ENCODE data around the gene PDCD1.
"Not testable (repeated sequence)": the region's sequence is repeated elsewhere in the genome, so short reads cannot be mapped to it uniquely, and the experiment has no call there.

Gene PDCD1

GRCh38 chr2:241858206-241859016 lies at the start of gene PDCD1:
PDCD1 (minus strand) TSS chr2:241858894; CDS start chr2:241858838, 56 bp downstream.
- DNase-seq (ENCODE audit: low spot score), result no peak

- DNase-seq (ENCODE audit: low spot score), result not testable (repeated sequence)
Observed at GRCh38 chr2:241907831-241908230, 49.1 kb upstream of the PDCD1 start.

DNA sequence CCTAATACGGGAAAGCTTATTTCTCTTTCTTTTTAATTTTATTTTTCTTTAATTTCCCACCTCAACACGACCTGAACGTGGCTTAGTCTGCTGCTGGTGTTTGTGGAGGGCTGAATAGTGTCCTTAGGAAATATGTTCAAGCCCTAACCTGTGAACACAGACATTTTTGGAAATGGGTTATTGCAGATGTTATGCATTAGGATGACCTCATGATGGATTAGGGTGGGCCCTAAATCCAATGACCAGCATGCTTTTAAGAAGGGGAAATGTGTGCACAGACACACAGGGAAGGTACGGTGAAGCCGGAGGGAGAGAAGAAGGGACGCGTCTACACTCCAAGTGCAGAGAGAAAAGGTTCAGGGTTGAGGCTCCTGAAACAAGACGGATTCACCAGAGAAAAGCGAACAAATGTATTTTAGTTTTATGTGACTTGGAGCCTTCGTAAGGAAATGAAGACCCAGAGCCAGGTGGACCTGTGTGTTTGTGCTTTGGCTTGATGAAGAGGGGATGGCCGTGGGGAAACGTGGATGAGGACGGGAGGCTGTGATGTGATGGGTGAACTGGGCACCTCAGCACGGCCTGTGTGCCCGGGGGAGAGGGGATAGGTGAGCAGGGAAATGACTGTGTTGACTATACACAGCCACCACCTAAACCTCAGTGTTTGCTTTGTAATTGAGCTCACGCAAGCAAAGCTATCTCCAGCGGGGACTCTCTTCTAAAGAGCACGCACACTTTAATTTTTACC lies 48.3 kb upstream of the PDCD1 start:
- DNase-seq (ENCODE audit: low spot score), result no peak

GRCh38 chr2:241906378-241906770 lies 47.7 kb upstream of the PDCD1 start:
- not testable (repeated sequence) for DNase-seq (ENCODE audit: low spot score)

DNA sequence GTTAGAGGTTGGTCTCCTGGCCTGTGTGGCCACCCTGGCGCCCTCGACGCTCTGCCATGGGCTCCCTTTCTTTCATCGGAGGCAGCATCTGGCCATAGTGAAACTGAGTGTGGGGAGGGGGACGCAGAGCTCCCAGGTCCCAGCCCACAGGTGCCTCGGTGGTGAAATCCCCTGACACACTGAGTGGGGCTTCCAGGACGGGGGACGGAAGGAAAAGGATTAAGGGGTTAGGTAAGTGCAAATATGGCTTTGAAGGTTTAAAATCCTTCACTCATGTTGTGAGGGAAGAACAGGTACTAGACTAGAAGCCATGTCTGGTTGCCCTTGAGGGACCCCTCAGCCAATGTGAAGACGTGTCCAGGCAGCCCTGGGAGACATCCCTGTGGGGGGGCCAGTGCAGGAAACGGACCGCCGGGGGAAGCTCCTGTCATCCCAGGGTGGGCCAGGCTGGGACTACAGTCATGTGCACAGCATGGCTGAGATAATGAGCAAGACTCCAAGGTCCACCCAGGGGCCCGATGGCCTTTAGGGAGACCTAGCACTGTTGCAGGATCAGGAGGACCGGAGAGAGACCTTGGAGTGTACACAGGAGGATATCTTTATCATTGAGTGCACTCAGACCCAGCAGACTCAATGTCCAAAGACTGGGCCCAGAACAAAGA lies 47.2 kb upstream of the PDCD1 start:
- no peak for DNase-seq (ENCODE audit: low spot score)

- no peak for DNase-seq (ENCODE audit: low spot score)
Observed at GRCh38 chr2:241904791-241905710, 46.4 kb upstream of the PDCD1 start.

DNA sequence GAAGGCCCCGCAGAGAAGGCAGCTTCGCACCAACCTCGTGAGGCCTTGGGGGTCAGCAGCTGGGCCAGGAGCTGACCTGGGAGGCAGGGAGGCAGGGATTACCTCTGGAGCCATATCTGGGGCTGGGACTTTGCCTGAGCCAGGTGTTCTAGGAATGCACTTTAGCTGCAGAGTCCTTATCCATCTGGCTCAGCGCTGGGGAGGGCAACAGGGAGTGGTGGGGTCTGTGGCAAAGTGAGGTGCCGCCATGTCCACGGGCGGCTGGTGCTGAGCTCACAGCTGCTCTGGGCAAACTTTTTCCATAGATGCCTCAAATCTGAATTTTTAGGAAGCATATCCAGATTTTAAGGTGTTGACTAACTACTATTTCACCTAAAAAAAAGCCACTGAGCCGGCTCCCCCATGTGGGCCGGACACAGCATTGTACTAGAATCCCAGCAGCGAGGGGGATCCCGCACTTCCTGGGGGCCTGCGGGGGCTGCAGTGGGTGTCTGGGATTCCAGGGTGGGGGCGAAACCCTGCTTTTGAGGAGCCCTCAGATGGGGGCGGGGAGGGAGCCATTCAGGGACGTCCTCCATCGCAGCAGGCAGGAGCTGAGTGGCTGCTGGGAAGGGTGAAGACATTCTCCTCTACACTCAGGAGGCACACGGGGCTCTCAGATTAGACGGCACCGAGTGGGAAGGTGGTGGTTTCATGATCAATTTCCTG lies 45.5 kb upstream of the PDCD1 start:
- no peak for DNase-seq (ENCODE audit: low spot score)

GRCh38 chr2:241903121-241904010 lies 44.7 kb upstream of the PDCD1 start:
- DNase-seq (ENCODE audit: low spot score), result no peak

- no peak for DNase-seq (ENCODE audit: low spot score)
Observed at GRCh38 chr2:241902357-241902991, 43.8 kb upstream of the PDCD1 start.

GRCh38 chr2:241901500-241902351 lies 43.0 kb upstream of the PDCD1 start:
- no peak for DNase-seq (ENCODE audit: low spot score)

DNA sequence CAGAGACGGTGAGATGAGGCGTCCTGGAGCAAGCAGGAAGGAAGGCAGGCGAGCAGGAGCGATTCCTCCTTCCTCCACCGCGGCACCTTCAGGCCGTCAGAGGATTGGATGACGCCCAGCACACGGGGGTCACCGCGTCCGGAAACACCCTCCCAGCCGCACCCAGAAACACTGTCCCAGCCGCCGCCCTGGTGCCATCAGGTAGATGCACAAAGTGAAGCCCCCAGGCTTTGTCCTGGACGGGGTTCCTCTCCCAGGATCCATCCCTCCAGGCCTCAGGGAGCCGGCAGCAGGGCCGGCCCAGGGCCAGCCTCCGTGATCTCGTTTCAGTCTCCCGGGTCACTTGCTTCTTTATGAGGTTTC lies 42.3 kb upstream of the PDCD1 start:
- no peak for DNase-seq (ENCODE audit: low spot score)

- DNase-seq (ENCODE audit: low spot score), result no peak
Observed at GRCh38 chr2:241900251-241901017, 41.7 kb upstream of the PDCD1 start.

GRCh38 chr2:241898463-241899270 lies 40.0 kb upstream of the PDCD1 start:
- DNase-seq (ENCODE audit: low spot score), result no peak

DNA sequence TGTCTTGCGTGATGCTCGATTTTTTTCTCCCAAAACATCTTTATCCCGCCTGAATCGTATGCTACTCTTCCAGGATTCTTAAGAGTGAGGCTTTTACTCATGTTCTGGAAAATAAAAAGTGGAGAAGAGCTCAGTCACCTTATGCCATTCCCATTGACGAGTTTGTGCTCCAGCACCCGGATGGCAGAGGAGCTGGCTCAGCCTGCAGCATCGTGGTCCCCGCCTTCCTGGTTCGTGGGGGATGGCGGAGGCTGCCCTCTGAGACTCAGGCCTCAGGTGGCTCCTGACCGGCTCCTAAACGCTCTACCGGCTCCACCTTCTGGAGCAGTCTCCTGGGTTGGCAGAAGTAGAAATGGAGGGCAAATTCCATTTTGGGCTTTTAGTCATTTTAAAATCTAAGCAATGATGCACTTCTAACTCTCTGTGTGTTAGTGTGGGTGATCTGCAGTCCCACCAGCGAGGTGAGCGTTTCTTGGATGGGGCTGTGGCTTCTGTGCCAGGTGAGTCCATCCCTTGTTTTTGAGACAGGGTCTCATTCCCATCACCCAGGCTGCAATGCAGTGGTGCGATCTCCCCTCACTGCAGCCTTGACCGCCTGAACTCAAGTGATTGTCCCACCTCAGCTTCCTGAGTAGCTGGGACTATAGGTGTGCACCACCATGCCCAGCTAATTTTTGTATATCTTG lies 38.7 kb upstream of the PDCD1 start:
- DNase-seq (ENCODE audit: low spot score), result no peak

DNA sequence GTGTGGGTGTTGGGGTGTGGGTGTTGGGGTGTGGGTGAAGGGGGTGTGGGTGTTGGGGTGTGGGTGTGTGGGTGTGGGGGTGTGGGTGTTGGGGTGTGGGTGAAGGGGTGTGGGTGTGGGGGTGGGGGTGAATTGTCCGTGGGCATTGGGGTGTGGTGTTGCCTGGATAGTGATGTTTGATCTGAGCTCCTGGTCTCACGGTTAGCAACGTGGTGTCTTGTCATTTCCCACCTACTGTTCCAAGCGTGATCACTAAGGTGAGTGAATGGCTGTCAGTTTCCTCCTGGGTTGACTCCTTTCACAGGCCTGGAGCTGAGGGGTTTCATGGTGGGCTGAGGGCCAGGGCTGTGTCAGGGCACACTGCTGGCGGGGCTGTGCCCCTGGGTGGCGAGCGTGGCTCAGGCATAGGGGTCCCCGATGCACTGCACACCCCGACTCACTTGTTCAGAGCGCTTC lies 38.1 kb upstream of the PDCD1 start:
- no peak for DNase-seq (ENCODE audit: low spot score)
